Lower leg skin (tissue), 4 donors: Measurements from ENCODE around the gene USP25. TPM values are rescaled to one million over a fixed set of nuclear protein-coding genes. Genes with fewer than 3 reads are reported as not detected.

Source experiments
- DNase-seq, 2 donors: peaks; one replicate each; pipeline ENCODE4 v3.0.0-alpha.2; 2019; ENCODE audit warnings: low spot score in 2 of 2
- H3K4me3 ChIP-seq: fragments of 200-600 bp; sonication (generic); 2 replicates; pipeline ENCODE4 v1.5.1; 2017; ENCODE audit warnings: mild to moderate bottlenecking, low read depth; ENCODE audit not compliant: poor library complexity, severe bottlenecking
- CTCF ChIP-seq, 3 donors: fragments of 450-650 bp; IDR thresholded peaks; one replicate each; pipeline ENCODE4 v1.5.1; 2016; ENCODE audit warnings: antibody characterized with exemption in 3 of 3, mild to moderate bottlenecking in 3 of 3, moderate library complexity in 2 of 3
- POLR2A ChIP-seq, 2 donors: fragments of 450-650 bp; IDR thresholded peaks; one replicate each; pipeline ENCODE4 v1.6.1; 2016 to 2017; ENCODE audit warnings: antibody characterized with exemption in 2 of 2, mild to moderate bottlenecking in 1 of 2, moderate library complexity in 1 of 2
- WGBS, 2 donors: methylation state at CpG; one replicate each; pipeline ENCODE4 v1.1.5; 2018; 5-methylcytosine and 5-hydroxymethylcytosine counted together
- intact Hi-C: fragments of 100-400 bp; cut with DNase I; formaldehyde crosslinking; loops from one replicate; pipeline ENCODE4 v1.15.0; 2023; ENCODE audit warnings: low total_unique reads
- total RNA-seq, 4 donors: library from RNA; depleted of rRNA; stranded (reverse); fragments of >200 nt; gene quantifications; one replicate each; pipeline ENCODE4 v1.1.0, GENCODE V29; 2016

USP25 gene
- total RNA-seq, 4 donors from 2014 or later: 20.4 to 37.4 (median 32.3) TPM

- intact Hi-C loops: no loop called here
- H3K4me3 ChIP-seq: no peak overlapping the region
- TF ChIP-seq CTCF (IDR thresholded peaks at IDR 0.05) (no peak), POLR2A (IDR thresholded peaks at IDR 0.05) (no peak)
- WGBS, 2 donors: 52 to 70% methylated on average over 3 of the region's 3 CpGs
- no peak for DNase-seq
These were observed 42.6 kb upstream of the USP25 start for GRCh38 chr21:15687208-15687607.

GRCh38 chr21:15688016-15688415, 41.8 kb upstream of the USP25 start:
- WGBS, 2 donors: 79 to 86% methylated on average over 3 of the region's 3 CpGs
- H3K4me3 ChIP-seq: no peak overlapping the region
- intact Hi-C loops: no loop called here
- TF ChIP-seq POLR2A (IDR thresholded peaks at IDR 0.05): no peak
- no peak for TF ChIP-seq CTCF (IDR thresholded peaks at IDR 0.05)
- DNase-seq: no peak

- DNase-seq: no peak
- intact Hi-C loops: no loop called here
- WGBS, 2 donors: 74 to 83% methylated on average over 2 of the region's 2 CpGs
- TF ChIP-seq POLR2A (IDR thresholded peaks at IDR 0.05): no peak
- no peak for TF ChIP-seq CTCF (IDR thresholded peaks at IDR 0.05)
- H3K4me3 ChIP-seq: no peak overlapping the region
These were observed 41.0 kb upstream of the USP25 start for GRCh38 chr21:15688809-15689208.

- no peak overlapping the region for H3K4me3 ChIP-seq
- intact Hi-C loops: no loop called here
- WGBS, 2 donors: 83 to 93% methylated on average over 2 of the region's 2 CpGs
- TF ChIP-seq CTCF (IDR thresholded peaks at IDR 0.05): no peak
- TF ChIP-seq POLR2A (IDR thresholded peaks at IDR 0.05): no peak
- DNase-seq: no peak
These were observed 37.1 kb upstream of the USP25 start for GRCh38 chr21:15692711-15693110.

- TF ChIP-seq POLR2A (IDR thresholded peaks at IDR 0.05): no peak
- no peak for TF ChIP-seq CTCF (IDR thresholded peaks at IDR 0.05)
- WGBS, 2 donors: 80 to 83% methylated on average over 1 of the region's 1 CpG
- intact Hi-C loops: no loop called here
- H3K4me3 ChIP-seq: no peak overlapping the region
- no peak for DNase-seq
These were observed 34.5 kb upstream of the USP25 start for GRCh38 chr21:15695241-15695640.

- TF ChIP-seq POLR2A (IDR thresholded peaks at IDR 0.05): no peak
- no peak for DNase-seq
- no peak overlapping the region for H3K4me3 ChIP-seq
- intact Hi-C loops: no loop called here
- 64 to 76% methylated on average over 1 of the region's 1 CpG for WGBS, 2 donors
These were observed 28.0 kb upstream of the USP25 start for GRCh38 chr21:15701830-15702229.
